Transverse colon (tissue), 4 donors: ENCODE results near the gene CSNK2A1.
A peak's percentile ranks its signal among the peaks of the same experiment; 100 is the strongest.

Source experiments
- CTCF ChIP-seq, 5 experiments: fragments of 200-600 bp in 3 of 5; fragments of 450-650 bp in 2 of 5; sonication (generic) in 3 of 5; IDR thresholded peaks; 1 replicate in 2 of 5; 2 replicates in 3 of 5; pipeline ENCODE4 v1.5.1; 2016 to 2017; ENCODE audit warnings: antibody characterized with exemption in 5 of 5, inconsistent platforms in 3 of 5, mild to moderate bottlenecking in 2 of 5, moderate library complexity in 1 of 5
- POLR2A ChIP-seq: fragments of 450-650 bp; IDR thresholded peaks from one replicate; pipeline ENCODE4 v1.6.1; 2016; ENCODE audit warnings: antibody characterized with exemption, mild to moderate bottlenecking, moderate library complexity
- POLR2AphosphoS5 ChIP-seq, 3 donors: sonication (generic); formaldehyde crosslinking; IDR thresholded peaks; one replicate each; pipeline ENCODE4 v1.6.1; 2016; ENCODE audit warnings: antibody characterized with exemption in 3 of 3

- TF ChIP-seq POLR2A, result no peak
- no peak for TF ChIP-seq CTCF (IDR thresholded peaks at IDR 0.05)
- peak in 1 of 3 donors; percentile 16 for TF ChIP-seq POLR2AphosphoS5 (IDR thresholded peaks at IDR 0.05)
These were observed 28.3 kb upstream of the CSNK2A1 start for GRCh38 chr20:571754-572441.
